A673 (cell line): ENCODE data around the gene PCSK6. TPM values are rescaled to one million over a fixed set of nuclear protein-coding genes. Genes with fewer than 3 reads are reported as not detected.

ENCODE experiments used
- BruUV-seq: library from RNA; stranded (reverse); fragments of 400-500 nt; replicated peaks from 2 replicates; lab custom pipeline; 2021; lab: Mats Ljungman, UMichigan
- CTCF ChIA-PET: fragments of 300-600 bp; sonication (Branson Sonifier 250); formaldehyde crosslinking; loops from one replicate; lab custom pipeline; 2022; ENCODE audit warnings: antibody characterized with exemption; lab: Charles Lee
- POLR2A ChIA-PET: fragments of 300-600 bp; sonication (Branson Sonifier 250); formaldehyde crosslinking; loops from one replicate; lab custom pipeline; 2022; ENCODE audit warnings: antibody characterized with exemption; ENCODE audit not compliant: low non-redundant PET; lab: Charles Lee
- DNase-seq: peaks from one replicate; pipeline ENCODE4 v3.0.0-alpha.2; 2015; ENCODE audit warnings: low spot score
- H3K27ac ChIP-seq: fragments of 200-600 bp; sonication (generic); 2 replicates; pipeline ENCODE4 v1.5.1; 2016; ENCODE audit warnings: mixed run types, low read depth, mild to moderate bottlenecking, mixed read lengths, antibody characterized with exemption, low read length; ENCODE audit not compliant: poor library complexity, severe bottlenecking
- H3K27me3 ChIP-seq: fragments of 200-600 bp; sonication (generic); replicated peaks from 2 replicates; pipeline ENCODE4 v1.6.1; 2017; ENCODE audit warnings: mixed run types, low read depth, mild to moderate bottlenecking, mixed read lengths, antibody characterized with exemption, low read length; ENCODE audit not compliant: insufficient read depth, poor library complexity
- H3K36me3 ChIP-seq: fragments of 200-600 bp; sonication (generic); 2 replicates; pipeline ENCODE4 v1.6.1; 2016; ENCODE audit warnings: mixed run types, mild to moderate bottlenecking, mixed read lengths, antibody characterized with exemption, low read length; ENCODE audit not compliant: insufficient read depth, poor library complexity, severe bottlenecking
- H3K4me1 ChIP-seq: fragments of 200-600 bp; sonication (generic); 2 replicates; pipeline ENCODE4 v1.6.1; 2017; ENCODE audit warnings: mixed run types, mild to moderate bottlenecking, mixed read lengths, antibody characterized with exemption, low read length; ENCODE audit not compliant: insufficient read depth, poor library complexity, severe bottlenecking
- H3K4me3 ChIP-seq: fragments of 200-600 bp; sonication (generic); 2 replicates; pipeline ENCODE4 v1.5.1; 2016; ENCODE audit warnings: low read depth, mixed run types, mild to moderate bottlenecking, mixed read lengths, low read length; ENCODE audit not compliant: poor library complexity, severe bottlenecking
- H3K9me3 ChIP-seq: fragments of 200-600 bp; sonication (generic); 2 replicates; pipeline ENCODE4 v1.6.1; 2016; ENCODE audit warnings: mixed run types, low read depth, mild to moderate bottlenecking, mixed read lengths, antibody characterized with exemption, low read length; ENCODE audit not compliant: poor library complexity, severe bottlenecking
- EZH2 ChIP-seq: fragments of 200-600 bp; sonication (generic); IDR thresholded peaks from 2 replicates; pipeline ENCODE4 v1.6.1; 2017; ENCODE audit warnings: borderline replicate concordance, low read depth, mild to moderate bottlenecking, mixed read lengths, antibody characterized with exemption, low read length; ENCODE audit not compliant: poor library complexity, severe bottlenecking
- intact Hi-C: fragments of 100-400 bp; cut with micrococcal nuclease; formaldehyde crosslinking; loops from one replicate; pipeline ENCODE4 v1.10.0; 2022; ENCODE audit not compliant: unreplicated experiment
- total RNA-seq: library from RNA; stranded (reverse); gene quantifications from 2 replicates; pipeline ENCODE4 v1.2.3, GENCODE V29; 2021
- TF ChIP-seq, protein P1 (sequence below): fragments of 300-800, 200-600 bp; sonication (generic); conservative IDR thresholded peaks from 2 replicates; pipeline ENCODE4 v1.5.1; 2017; ENCODE audit warnings: low read depth, mild to moderate bottlenecking, antibody characterized with exemption, low read length, moderate library complexity, mixed read lengths

The PCSK6 gene
- total RNA-seq, 1 experiment from 2014 or later, result 2.6 TPM

DNA sequence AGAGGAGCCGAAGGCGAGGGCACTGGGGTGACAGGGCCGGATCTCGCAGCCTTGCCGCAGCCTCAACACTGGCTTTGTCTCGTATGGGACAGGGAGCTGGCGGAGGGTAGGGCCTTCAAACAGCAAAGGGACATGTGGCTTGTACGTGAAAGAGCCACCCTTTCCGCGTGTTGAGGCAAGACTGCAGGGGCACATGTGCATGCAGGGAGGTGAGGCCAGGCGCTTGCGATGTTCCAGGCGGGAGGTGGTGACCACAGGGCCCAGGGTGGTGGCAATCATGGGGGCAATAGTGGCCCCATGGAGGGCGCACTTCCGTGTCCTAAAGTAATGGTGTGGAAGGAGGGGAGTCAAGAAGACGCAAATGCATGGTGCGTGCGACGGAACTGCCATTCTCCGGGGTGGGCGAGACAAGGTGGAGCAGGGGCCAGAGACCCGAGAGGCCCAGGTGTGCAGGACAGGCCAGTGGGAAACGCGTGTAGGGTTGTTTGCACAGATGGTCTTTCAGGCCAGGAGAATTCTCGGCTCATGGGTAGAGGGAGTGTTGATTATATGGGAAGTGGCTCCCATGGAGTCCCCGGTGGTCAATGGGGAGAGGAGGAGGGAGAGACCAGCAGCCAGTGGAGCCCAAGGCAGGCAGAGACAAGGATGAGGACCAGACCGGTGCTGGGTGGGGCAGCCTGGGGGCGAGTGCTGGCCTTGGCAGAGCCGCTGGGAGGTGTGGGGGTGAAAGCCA, 45.8 kb upstream of the PCSK6 start:
- BruUV-seq, result no TSS peak
- CTCF ChIA-PET, result interaction anchor here (0.8 kb wide), 1 partner anchor 259 kb away, joined by 4 read pairs; no protein-coding TSS in a partner anchor
- Histone ChIP-seq H3K27ac (no peak overlapping the region), H3K4me1 (no peaks in the 10 kb centered on the region), H3K27me3 (no peaks in the 10 kb centered on the region), H3K4me3 (no peak overlapping the region), H3K36me3 (no peaks in the 10 kb centered on the region), H3K9me3 (no peaks in the 10 kb centered on the region)
- DNase-seq, result no peak
- intact Hi-C loops, result no loop called here
- POLR2A ChIA-PET, result no interaction called here
- TF ChIP-seq, protein P1, sequence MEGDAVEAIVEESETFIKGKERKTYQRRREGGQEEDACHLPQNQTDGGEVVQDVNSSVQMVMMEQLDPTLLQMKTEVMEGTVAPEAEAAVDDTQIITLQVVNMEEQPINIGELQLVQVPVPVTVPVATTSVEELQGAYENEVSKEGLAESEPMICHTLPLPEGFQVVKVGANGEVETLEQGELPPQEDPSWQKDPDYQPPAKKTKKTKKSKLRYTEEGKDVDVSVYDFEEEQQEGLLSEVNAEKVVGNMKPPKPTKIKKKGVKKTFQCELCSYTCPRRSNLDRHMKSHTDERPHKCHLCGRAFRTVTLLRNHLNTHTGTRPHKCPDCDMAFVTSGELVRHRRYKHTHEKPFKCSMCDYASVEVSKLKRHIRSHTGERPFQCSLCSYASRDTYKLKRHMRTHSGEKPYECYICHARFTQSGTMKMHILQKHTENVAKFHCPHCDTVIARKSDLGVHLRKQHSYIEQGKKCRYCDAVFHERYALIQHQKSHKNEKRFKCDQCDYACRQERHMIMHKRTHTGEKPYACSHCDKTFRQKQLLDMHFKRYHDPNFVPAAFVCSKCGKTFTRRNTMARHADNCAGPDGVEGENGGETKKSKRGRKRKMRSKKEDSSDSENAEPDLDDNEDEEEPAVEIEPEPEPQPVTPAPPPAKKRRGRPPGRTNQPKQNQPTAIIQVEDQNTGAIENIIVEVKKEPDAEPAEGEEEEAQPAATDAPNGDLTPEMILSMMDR, result no peak
- TF ChIP-seq EZH2, result no peak

DNA sequence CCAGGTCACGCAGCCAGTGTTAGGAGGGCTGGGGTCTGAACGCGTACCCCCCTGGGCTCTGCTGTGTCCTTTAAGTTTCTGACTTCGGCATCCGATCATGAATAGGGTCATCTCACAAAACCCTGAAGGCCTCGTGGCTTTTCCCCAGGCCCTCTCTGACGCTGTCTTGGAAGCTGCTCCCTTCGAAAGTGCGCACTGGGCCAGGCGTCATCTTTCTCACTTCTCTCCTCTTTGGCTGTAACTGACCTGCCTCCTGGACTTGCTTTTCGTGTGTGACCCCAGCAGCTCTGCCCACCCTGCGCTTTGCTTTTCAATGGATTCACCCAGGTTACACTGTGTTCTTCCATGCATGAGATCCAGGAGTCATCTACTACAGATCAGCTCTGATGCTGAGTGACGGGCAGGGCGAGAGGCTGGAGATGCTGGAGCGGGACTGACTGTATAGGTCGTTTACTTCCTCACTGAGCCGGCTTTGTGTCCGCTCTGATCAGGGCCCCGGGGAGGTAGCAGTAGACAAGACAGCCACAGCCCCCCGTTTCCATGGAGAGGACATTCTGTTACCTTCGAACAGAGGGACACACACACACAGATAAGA, 45.0 kb upstream of the PCSK6 start:
- intact Hi-C loops, result no loop called here
- BruUV-seq, result no TSS peak
- H3K4me3 ChIP-seq, result no peak overlapping the region
- DNase-seq, result no peak
- ChIA-PET POLR2A (no interaction called here), CTCF (interaction anchor here (0.8 kb wide), 1 partner anchor 260 kb away, joined by 4 read pairs; no protein-coding TSS in a partner anchor)
- no peaks in the 10 kb centered on the region for H3K4me1 ChIP-seq
- H3K27me3 ChIP-seq, result no peaks in the 10 kb centered on the region
- H3K27ac ChIP-seq, result no peak overlapping the region
- no peaks in the 10 kb centered on the region for H3K36me3 ChIP-seq
- H3K9me3 ChIP-seq, result no peaks in the 10 kb centered on the region
- TF ChIP-seq, protein P1, result no peak
- TF ChIP-seq EZH2, result no peak

DNA sequence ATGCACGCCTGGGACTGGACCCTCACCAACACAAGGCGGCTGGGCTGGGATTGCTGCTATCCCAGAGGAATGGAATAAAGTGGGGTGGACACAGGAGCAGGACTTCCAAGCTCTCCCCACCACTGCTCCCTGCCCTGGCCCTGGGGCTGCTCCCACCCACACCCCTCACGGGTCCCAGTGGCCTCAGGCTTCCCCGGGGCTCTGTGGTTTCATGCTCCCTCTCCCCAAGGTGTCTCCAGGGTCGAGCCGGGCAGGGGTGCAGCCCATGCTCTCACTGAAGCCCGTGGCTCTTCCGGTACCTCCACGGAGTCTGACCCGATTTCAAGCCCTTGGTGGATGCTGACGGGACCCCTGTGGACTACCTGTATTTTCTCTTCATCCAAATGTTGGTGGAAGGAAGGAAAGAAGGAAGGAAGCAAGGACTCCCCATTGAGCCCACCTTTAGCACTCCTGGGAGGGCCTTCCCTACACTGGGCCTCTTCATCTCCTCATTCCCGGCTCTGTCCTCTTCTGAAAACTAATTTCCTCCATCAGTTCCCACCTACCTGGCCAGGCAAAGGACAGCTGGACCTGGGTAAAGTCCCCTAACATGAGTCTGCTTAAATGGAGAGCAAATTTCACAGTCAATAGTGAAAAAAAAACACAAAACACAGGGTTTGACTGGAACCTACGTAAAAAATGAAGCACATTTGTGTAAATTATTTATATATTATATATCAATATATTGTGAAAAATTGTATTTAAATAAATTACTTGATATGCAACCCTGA, 44.0 kb upstream of the PCSK6 start:
- Histone ChIP-seq H3K36me3 (no peaks in the 10 kb centered on the region), H3K27ac (no peak overlapping the region), H3K27me3 (no peaks in the 10 kb centered on the region), H3K9me3 (no peaks in the 10 kb centered on the region), H3K4me1 (no peaks in the 10 kb centered on the region), H3K4me3 (no peak overlapping the region)
- intact Hi-C loops, result no loop called here
- CTCF ChIA-PET, result no interaction called here
- TF ChIP-seq, protein P1, result no peak
- TF ChIP-seq EZH2, result no peak
- BruUV-seq, result no TSS peak
- POLR2A ChIA-PET, result no interaction called here
- DNase-seq, result no peak
